ENCODE data around the gene KIF2A.

- TF ChIP-seq SP1 (IDR thresholded peaks at IDR 0.05) = no peak
- no peak for TF ChIP-seq FOXA1 (IDR thresholded peaks at IDR 0.05)
- TF ChIP-seq ELF4 (IDR thresholded peaks at IDR 0.05) = no peak
- no peak for TF ChIP-seq PKNOX1 (IDR thresholded peaks at IDR 0.05)
- no peak for TF ChIP-seq SUZ12 (IDR thresholded peaks at IDR 0.05)
- no peak for TF ChIP-seq NFRKB (IDR thresholded peaks at IDR 0.05)
- TF ChIP-seq FOXM1 (IDR thresholded peaks at IDR 0.05; ENCODE audit: borderline replicate concordance) = no peak
- no peak for TF ChIP-seq FOXK2 (IDR thresholded peaks at IDR 0.05)
Observed at GRCh38 chr5:62327138-62328053, 21.4 kb downstream of the KIF2A start.
